ENCODE measurements around the gene PRSS8.

- TF ChIP-seq CTCF (conservative IDR thresholded peaks at IDR 0.05) (no peak), EZH2 (IDR thresholded peaks at IDR 0.05; ENCODE audit: low read depth) (no peak)
These were observed 43.8 kb upstream of the PRSS8 start for GRCh38 chr16:31179219-31179746.
